ENCODE measurements around the gene BEX1.
"Not testable (repeated sequence)": the region's sequence is repeated elsewhere in the genome, so short reads cannot be mapped to it uniquely, and the experiment has no call there.

Gene BEX1

GRCh38 chrX:103063918-103064434, at the start of gene BEX1:
TSS of gene BEX1 (minus strand) at chrX:103064171. CDS start at chrX:103063274, 897 bp downstream.
- ChIA-PET CTCF (no interaction called here), POLR2A (no interaction called here)
- DNase-seq (ENCODE audit: extremely low spot score) = no peak
- TF ChIP-seq CTCF (IDR thresholded peaks at IDR 0.05; ENCODE audit: control extremely low read depth, extremely low read depth, low read depth, missing control alignments) = no peak

- POLR2A ChIA-PET; CTCF ChIA-PET; DNase-seq (ENCODE audit: extremely low spot score): not testable (repeated sequence)
These were observed 45.5 kb upstream of the BEX1 start for GRCh38 chrX:103109497-103109896.

- no peak for DNase-seq (ENCODE audit: extremely low spot score)
- no peak for TF ChIP-seq CTCF (IDR thresholded peaks at IDR 0.05; ENCODE audit: control extremely low read depth, extremely low read depth, low read depth, missing control alignments)
- ChIA-PET POLR2A (no interaction called here), CTCF (no interaction called here)
These were observed 43.9 kb upstream of the BEX1 start for GRCh38 chrX:103107836-103108235.

- CTCF ChIA-PET; POLR2A ChIA-PET; DNase-seq (ENCODE audit: extremely low spot score): not testable (repeated sequence)
These were observed 43.3 kb upstream of the BEX1 start for GRCh38 chrX:103107227-103107737.

- CTCF ChIA-PET; DNase-seq (ENCODE audit: extremely low spot score); POLR2A ChIA-PET: not testable (repeated sequence)
These were observed 40.4 kb upstream of the BEX1 start for GRCh38 chrX:103104370-103104769.

GRCh38 chrX:103103866-103104265, 39.9 kb upstream of the BEX1 start:
- DNase-seq (ENCODE audit: extremely low spot score); POLR2A ChIA-PET; CTCF ChIA-PET: not testable (repeated sequence)

- TF ChIP-seq CTCF (IDR thresholded peaks at IDR 0.05; ENCODE audit: control extremely low read depth, extremely low read depth, low read depth, missing control alignments) = no peak
- no peak for DNase-seq (ENCODE audit: extremely low spot score)
- POLR2A ChIA-PET = no interaction called here
- CTCF ChIA-PET = no interaction called here
These were observed 37.5 kb upstream of the BEX1 start for GRCh38 chrX:103101299-103102042.

GRCh38 chrX:103100484-103100883, 36.5 kb upstream of the BEX1 start:
- CTCF ChIA-PET = no interaction called here
- TF ChIP-seq CTCF (IDR thresholded peaks at IDR 0.05; ENCODE audit: control extremely low read depth, extremely low read depth, low read depth, missing control alignments) = no peak
- POLR2A ChIA-PET = no interaction called here
- no peak for DNase-seq (ENCODE audit: extremely low spot score)

GRCh38 chrX:103099691-103100090, 35.7 kb upstream of the BEX1 start:
- TF ChIP-seq CTCF (IDR thresholded peaks at IDR 0.05; ENCODE audit: control extremely low read depth, extremely low read depth, low read depth, missing control alignments) = no peak
- ChIA-PET POLR2A (no interaction called here), CTCF (no interaction called here)
- no peak for DNase-seq (ENCODE audit: extremely low spot score)
